ENCODE results near the gene CCNJ.

DNA sequence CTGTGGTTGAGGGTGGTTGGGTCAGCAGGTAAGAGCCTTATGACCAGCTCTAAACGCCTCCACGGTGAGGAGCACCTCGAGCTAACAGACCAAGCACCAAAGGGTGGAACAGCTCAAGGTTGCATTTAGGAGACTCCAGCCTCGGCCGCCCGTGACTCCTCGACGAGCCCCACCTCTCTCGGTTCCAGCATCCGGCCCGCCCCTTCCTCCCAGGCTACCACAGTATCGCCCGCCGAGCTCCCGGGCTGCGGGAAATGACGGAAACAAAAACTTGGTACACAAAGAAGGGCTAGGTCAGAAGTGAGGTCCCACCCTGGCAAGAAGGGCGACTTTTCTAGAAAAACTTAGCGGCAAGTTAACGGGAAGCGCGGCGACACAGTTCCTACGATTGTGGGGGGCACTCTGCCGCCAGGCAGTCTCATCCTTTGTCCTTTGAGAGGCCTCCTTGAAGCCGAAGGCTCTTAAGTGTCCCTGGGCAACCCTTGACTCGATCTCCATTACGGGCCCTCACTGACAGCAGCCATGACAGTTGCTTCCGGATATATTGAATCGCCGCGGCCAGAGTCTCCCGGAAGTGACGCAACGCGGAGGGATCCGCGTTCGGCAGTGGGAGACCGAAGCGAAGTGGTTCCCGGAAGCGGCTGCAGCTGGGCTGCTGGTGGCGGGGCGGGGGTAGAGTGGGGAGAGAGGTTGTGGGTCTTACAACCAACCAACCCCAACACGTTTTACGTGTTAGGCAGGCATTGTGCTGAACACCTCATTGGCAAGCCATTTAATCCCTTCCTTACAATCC lies 46.5 kb downstream of the CCNJ start:
- no peak for TF ChIP-seq CTCF (IDR thresholded peaks at IDR 0.05; ENCODE audit: low read depth, low read length)
- no peak for TF ChIP-seq EZH2phosphoT487 (IDR thresholded peaks at IDR 0.05; ENCODE audit: low read depth)

All from OCI-LY3 (cell line).